CD4-positive, alpha-beta T cell (primary cell): ENCODE measurements around the gene ZC3H18. TPM values are rescaled to one million over a fixed set of nuclear protein-coding genes. Genes with fewer than 3 reads are reported as not detected.

ENCODE experiments used
- ATAC-seq: fragments of 200-7000 bp; cut with Tn5 transposase; one replicate; pipeline ENCODE4 v1.10.0; 2022; ENCODE audit warnings: mild to moderate bottlenecking; ENCODE audit not compliant: poor library complexity
- CTCF ChIA-PET: fragments of 350-600 bp; sonication (Branson Sonifier 250); formaldehyde crosslinking; loops from one replicate; lab custom pipeline; 2021; ENCODE audit warnings: antibody characterized with exemption, inconsistent platforms; lab: Charles Lee
- POLR2A ChIA-PET: fragments of 350-600 bp; sonication (Branson Sonifier 250); formaldehyde crosslinking; loops from one replicate; lab custom pipeline; 2021; ENCODE audit warnings: antibody characterized with exemption, inconsistent platforms; lab: Charles Lee
- DNase-seq, 14 experiments: peaks; one replicate each; pipeline ENCODE4 v3.0.0-alpha.2; 2013 to 2020; ENCODE audit warnings: mixed read lengths in 2 of 14
- H3K27ac ChIP-seq, 2 donors: one replicate each; pipeline versions ENCODE4 v1.5.1 to v1.7.0; 2013; ENCODE audit warnings: low read length in 2 of 2, low read depth in 1 of 2, mild to moderate bottlenecking in 1 of 2
- H3K27me3 ChIP-seq, 2 experiments: 1 replicate in 1 of 2; 2 replicates in 1 of 2; pipeline versions ENCODE4 v1.6.1 to v1.7.0; 2013; ENCODE audit warnings: low read length in 2 of 2, control low read depth in 1 of 2, mild to moderate bottlenecking in 1 of 2, moderate library complexity in 1 of 2; ENCODE audit not compliant: insufficient read depth in 2 of 2, control insufficient read depth in 1 of 2
- H3K36me3 ChIP-seq: one replicate; pipeline ENCODE4 v1.6.1; 2013; ENCODE audit warnings: low read length, control low read depth; ENCODE audit not compliant: insufficient read depth
- H3K4me1 ChIP-seq: one replicate; pipeline ENCODE4 v1.6.1; 2013; ENCODE audit warnings: low read length, control low read depth; ENCODE audit not compliant: insufficient read depth
- H3K4me3 ChIP-seq: one replicate; pipeline ENCODE4 v1.5.1; 2013; ENCODE audit warnings: mild to moderate bottlenecking, low read length, moderate library complexity
- H3K9me3 ChIP-seq, 2 experiments: 1 replicate in 1 of 2; 2 replicates in 1 of 2; pipeline versions ENCODE4 v1.6.1 to v1.7.0; 2013; ENCODE audit warnings: low read length in 2 of 2, mild to moderate bottlenecking in 2 of 2, control low read depth in 1 of 2, moderate library complexity in 1 of 2; ENCODE audit not compliant: control insufficient read depth in 1 of 2, insufficient read depth in 1 of 2
- H3K27ac Mint-ChIP-seq: one replicate; pipeline ENCODE4 v1.8.0; 2020; ENCODE audit warnings: mixed read lengths
- H3K27me3 Mint-ChIP-seq: one replicate; pipeline ENCODE4 v1.8.0; 2021; ENCODE audit warnings: mixed read lengths
- H3K36me3 Mint-ChIP-seq: one replicate; pipeline ENCODE4 v1.8.0; 2021; ENCODE audit warnings: low read depth, mixed read lengths
- H3K4me1 Mint-ChIP-seq: one replicate; pipeline ENCODE4 v1.8.0; 2021; ENCODE audit warnings: low read depth, mixed read lengths
- H3K4me3 Mint-ChIP-seq: one replicate; pipeline ENCODE4 v1.8.0; 2020; ENCODE audit warnings: mild to moderate bottlenecking, mixed read lengths
- H3K9me3 Mint-ChIP-seq: one replicate; pipeline ENCODE4 v1.8.0; 2020; ENCODE audit warnings: mixed read lengths
- CTCF ChIP-seq: fragments of 200-600 bp; IDR thresholded peaks from one replicate; pipeline ENCODE4 v1.8.0; 2022; ENCODE audit warnings: antibody characterized with exemption, mild to moderate bottlenecking
- intact Hi-C, 2 experiments: fragments of 100-400 bp; cut with DNase I in 1 of 2; cut with micrococcal nuclease in 1 of 2; formaldehyde crosslinking; loops; one replicate each; pipeline versions ENCODE4 v1.15.1 to v1.9.0; 2023 to 2025; cut with DNase I, micrococcal nuclease
- total RNA-seq, 174 experiments: library from RNA in 2 of 174; stranded (reverse) in 2 of 174; gene quantifications; one replicate each; pipeline ENCODE4 v1.2.3 and lab custom pipeline; 2021 to 2026

Gene ZC3H18
- total RNA-seq, 2 experiments from 2014 or later, result 92.6 to 93.7 TPM

DNA sequence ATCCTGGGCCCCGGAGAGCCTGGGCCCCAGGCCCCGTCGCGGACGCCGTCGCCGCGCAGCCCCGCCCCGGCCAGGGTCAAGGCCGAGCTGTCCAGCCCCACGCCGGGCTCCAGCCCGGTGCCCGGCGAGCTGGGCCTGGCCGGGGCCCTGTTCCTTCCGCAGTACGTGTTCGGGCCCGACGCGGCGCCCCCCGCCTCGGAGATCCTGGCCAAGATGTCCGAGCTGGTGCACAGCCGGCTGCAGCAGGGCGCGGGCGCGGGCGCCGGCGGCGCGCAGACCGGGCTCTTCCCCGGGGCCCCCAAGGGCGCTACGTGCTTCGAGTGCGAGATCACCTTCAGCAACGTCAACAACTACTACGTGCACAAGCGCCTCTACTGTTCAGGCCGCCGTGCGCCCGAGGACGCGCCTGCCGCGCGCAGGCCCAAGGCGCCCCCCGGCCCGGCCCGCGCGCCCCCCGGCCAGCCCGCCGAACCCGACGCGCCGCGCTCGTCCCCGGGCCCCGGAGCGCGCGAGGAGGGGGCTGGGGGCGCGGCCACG lies 36.8 kb upstream of the ZC3H18 start:
- Histone ChIP-seq H3K9me3 (no peaks in the 10 kb centered on the region), H3K36me3 (no peaks in the 10 kb centered on the region), H3K4me3 (no peak overlapping the region), H3K27me3 (no peaks in the 10 kb centered on the region), H3K27ac (no peak overlapping the region), H3K4me1 (peaks cover 10% of the 10 kb centered on the region)
- intact Hi-C loops, result loop anchor here in 1 of 2 experiments (10.0 kb wide), 1 partner anchor 579 kb away; the partner anchor contains the start of gene BANP
- H3K4me1 Mint-ChIP-seq, result peaks cover 11% of the 10 kb centered on the region
- no peaks in the 10 kb centered on the region for H3K9me3 Mint-ChIP-seq
- H3K27ac Mint-ChIP-seq, result no peak overlapping the region
- peak in 1 of 14 experiments; percentile 50 for DNase-seq
- H3K4me3 Mint-ChIP-seq, result no peak overlapping the region
- ChIA-PET CTCF (no interaction called here), POLR2A (interaction anchor here (0.6 to 1.5 kb wide), 4 partner anchors 37 to 1149 kb away, joined by 3 to 7 read pairs (median 4); partner anchors contain the start of gene ZC3H18)
- no peaks in the 10 kb centered on the region for H3K27me3 Mint-ChIP-seq
- H3K36me3 Mint-ChIP-seq, result no peaks in the 10 kb centered on the region
- no peak for ATAC-seq
- TF ChIP-seq CTCF, result no peak

GRCh38 chr16:88533932-88534637 lies 36.1 kb upstream of the ZC3H18 start:
- ChIA-PET CTCF (no interaction called here), POLR2A (interaction anchor here (0.6 to 1.5 kb wide), 4 partner anchors 36 to 1150 kb away, joined by 3 to 7 read pairs (median 4); partner anchors contain the start of gene ZC3H18)
- Histone ChIP-seq H3K27ac (no peak overlapping the region), H3K9me3 (peaks cover 0 to 1% of the 10 kb centered on the region in 2 experiments), H3K27me3 (peaks cover 0 to under 1% of the 10 kb centered on the region in 2 experiments), H3K36me3 (no peaks in the 10 kb centered on the region), H3K4me3 (peak overlapping the region; percentile 25), H3K4me1 (peaks cover 10% of the 10 kb centered on the region)
- no peak for TF ChIP-seq CTCF
- Mint-ChIP-seq H3K4me1 (peaks cover 11% of the 10 kb centered on the region), H3K4me3 (no peak overlapping the region), H3K27ac (no peak overlapping the region), H3K27me3 (no peaks in the 10 kb centered on the region), H3K36me3 (no peaks in the 10 kb centered on the region), H3K9me3 (no peaks in the 10 kb centered on the region)
- DNase-seq (peak; percentile 60 to 90 (median 77)), ATAC-seq (peak; percentile 79)
- intact Hi-C loops, result loop anchor here in 1 of 2 experiments (1.0 to 10.0 kb wide), 3 partner anchors 29 to 579 kb away; partner anchors contain the start of genes BANP and ZFPM1

- H3K9me3 Mint-ChIP-seq, result no peaks in the 10 kb centered on the region
- Histone ChIP-seq H3K4me3 (peak overlapping the region; percentile 30), H3K27me3 (peaks cover 4 to 5% of the 10 kb centered on the region in 2 experiments), H3K4me1 (peaks cover 10% of the 10 kb centered on the region), H3K36me3 (no peaks in the 10 kb centered on the region), H3K9me3 (peaks cover 0 to 6% of the 10 kb centered on the region in 2 experiments), H3K27ac (no peak overlapping the region)
- peak overlapping the region; percentile 84 for H3K4me3 Mint-ChIP-seq
- H3K27me3 Mint-ChIP-seq, result no peaks in the 10 kb centered on the region
- peak overlapping the region; percentile 68 for H3K27ac Mint-ChIP-seq
- peaks cover 11% of the 10 kb centered on the region for H3K4me1 Mint-ChIP-seq
- no peaks in the 10 kb centered on the region for H3K36me3 Mint-ChIP-seq
- no peak for TF ChIP-seq CTCF
- POLR2A ChIA-PET, result interaction anchor here (1.0 to 1.5 kb wide), 3 partner anchors 35 to 168 kb away, joined by 3 to 7 read pairs (median 5); partner anchors contain the start of gene ZC3H18
- ATAC-seq (peak; percentile 8), DNase-seq (peak in 8 of 14 experiments; percentile 24 to 64 (median 30))
- CTCF ChIA-PET, result no interaction called here
- intact Hi-C loops, result loop anchor here in 1 of 2 experiments (1.0 to 10.0 kb wide), 3 partner anchors 28 to 580 kb away; partner anchors contain the start of genes BANP and ZFPM1
Observed at GRCh38 chr16:88534638-88535190, 35.5 kb upstream of the ZC3H18 start.
